Islet precursor cell (in vitro differentiated cells): Measurements from ENCODE around the gene UNC5C.

Experiments used
- DNase-seq: peaks from one replicate; pipeline ENCODE4 v3.0.0-alpha.2; 2018

The UNC5C gene

DNA sequence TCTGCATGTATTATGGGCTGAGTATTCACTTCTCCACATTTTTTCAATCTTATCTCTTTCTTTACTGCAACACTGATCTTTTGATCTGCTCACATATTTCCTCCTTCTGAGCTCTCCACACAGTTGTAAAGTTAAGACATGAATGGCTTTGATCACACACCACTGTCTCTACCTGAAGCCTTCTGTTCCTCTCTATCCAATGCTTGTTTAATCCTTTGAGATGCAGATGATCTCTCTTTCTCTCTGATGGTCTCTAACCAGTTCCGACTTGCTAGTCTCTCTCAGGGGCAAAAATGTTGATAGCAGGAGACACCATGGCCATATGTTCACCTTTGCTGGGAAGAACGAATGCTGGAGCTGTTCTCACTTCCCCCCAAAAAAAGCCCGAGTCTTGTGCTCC lies 162.4 kb downstream of the UNC5C start:
- no peak for DNase-seq

DNA sequence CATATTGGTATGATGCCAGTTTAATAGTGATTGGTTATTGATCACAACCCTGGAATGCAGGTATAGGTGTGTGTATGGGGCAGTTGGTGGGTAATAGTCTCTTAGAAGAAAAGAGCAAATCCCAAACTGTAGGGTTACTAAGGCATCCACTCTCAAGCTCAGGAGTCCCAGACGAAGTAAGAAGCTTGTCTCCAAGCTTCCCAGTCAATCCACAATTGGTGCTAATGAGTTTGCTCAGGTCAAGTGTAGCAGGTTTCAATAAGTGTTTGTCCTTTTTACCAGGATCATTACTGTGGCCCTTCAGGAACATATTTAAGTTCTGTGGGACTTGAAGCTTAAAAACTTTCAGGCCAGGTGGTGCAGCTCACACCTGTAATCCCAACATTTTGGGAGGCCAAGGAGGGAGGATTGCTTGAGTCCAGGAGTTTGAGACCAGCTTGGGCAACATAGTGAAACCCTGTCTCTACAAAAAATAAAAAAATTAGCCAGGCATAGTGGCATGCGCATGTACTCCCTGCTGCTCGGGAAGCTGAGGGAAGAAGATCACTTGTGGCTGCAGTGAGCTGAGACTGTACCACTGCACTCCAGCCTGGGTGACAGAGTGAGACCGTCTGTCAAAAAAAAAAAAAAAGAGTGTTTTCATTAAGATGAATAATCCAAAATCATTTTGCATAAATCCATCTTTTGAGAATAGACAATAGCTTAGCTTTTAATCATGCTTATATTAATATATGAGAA lies 166.8 kb downstream of the UNC5C start:
- DNase-seq: no peak

DNA sequence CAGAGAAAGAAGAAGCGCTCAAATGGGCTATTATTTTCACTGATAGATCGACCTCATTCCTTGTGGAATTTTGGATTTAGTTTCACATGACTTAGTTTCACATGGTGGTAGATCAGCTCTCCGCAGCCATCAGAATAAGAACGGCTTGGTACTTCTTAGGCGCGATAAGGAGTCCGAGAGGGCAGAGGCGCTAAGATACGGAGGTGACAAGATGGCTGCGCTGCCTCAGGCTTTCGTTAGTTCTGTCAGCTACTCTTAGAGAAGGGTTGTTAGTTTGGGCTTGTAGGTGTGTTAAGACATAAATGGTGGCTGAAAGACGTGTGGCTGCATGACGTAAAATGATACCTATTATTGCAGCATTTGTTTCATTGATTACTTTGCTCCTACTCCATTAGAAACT lies 169.1 kb downstream of the UNC5C start:
- no peak for DNase-seq

DNA sequence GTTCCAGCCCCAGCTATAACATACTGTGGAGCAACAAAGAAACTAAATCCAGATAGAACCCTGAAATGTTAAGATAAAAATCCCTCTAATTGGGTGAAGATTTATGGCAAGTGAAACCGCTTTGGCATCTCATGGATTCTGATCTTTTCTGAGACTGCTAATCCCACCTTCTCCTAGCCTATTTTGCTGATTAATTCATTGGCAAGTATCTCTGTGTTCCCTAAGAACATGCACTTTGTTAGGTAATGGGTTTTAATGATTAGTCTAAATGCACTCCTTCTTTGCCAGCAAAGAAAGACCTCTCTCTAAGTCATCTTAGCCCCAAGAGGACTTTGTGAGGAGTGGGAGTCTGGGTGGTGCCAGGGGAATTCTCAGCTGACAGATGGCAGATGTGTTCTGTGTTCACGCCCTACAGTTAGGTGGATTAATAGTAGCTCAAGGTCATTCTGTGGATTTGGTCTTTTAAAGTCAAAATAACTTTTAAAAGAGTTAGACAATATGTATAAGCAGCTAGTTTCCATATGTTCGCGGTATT lies 171.3 kb downstream of the UNC5C start:
- DNase-seq: no peak

DNA sequence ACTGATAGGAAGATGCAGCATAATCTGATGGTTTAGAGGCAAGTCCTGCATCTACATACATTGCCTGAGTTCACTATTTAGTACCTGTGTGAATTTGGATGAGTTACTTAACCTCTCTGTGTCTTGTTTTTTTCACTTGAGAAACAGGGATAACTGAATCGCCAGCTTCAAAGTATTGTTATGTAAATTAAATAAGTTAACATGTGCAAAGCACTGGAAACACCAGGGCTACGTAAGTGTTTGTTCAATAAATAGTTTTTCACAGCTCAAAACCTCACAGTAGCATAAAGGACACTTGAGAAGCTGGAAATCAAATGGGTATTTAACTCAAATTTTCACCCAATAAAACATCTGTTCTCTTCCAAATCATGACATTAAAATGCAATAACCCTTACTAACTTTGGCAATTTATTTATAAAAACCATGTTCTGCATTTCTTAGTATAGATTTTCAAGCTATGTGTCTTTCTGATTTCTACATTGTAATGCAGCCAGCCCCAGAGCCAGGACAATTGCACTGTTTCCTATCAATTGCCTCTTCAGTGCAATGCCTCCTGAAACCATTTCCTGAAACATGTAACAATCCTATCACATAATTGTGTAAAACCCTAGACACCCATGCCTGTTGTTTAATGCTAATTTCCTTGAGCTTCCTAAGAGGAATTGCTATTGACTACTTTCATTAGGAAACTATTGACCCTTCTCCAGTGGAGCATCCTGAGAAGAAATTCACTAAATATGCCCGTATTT lies 177.1 kb downstream of the UNC5C start:
- no peak for DNase-seq

DNA sequence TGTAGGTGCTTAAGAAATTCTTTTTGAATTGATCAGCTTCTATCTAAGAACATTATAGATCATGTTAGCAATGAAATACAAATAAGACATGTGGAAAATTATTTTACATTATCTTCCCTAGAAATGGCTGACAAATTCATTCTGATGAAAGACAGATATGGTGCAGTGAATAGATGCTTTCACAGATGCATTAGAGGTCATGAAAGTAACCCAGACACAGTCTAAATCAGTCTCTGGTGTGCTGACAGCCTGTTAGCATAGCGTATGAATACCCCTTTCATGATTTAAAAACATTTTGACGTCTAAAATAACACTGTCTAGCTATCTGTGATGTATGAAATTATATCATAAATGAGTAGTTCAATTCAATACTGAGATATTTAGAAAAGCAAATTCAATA lies 180.9 kb downstream of the UNC5C start:
- DNase-seq: no peak

DNA sequence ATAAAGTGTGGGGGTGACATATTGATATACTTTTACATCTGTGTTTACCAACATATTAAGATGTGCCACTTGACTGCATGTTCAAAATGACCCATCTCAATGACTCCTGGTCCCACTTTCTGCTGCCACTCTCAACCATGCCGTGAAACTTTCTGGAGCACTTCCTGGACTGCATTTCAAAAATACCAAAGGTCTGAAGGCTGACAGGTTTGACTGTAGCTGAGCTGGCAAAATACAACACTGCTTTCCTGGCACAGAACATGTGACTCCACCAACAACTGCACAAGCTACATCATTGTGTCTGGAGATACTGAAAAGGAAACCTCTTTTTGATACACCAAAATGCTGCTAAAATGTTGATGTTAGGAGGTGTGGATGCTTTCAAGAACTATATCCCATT lies 184.8 kb downstream of the UNC5C start:
- DNase-seq: no peak

DNA sequence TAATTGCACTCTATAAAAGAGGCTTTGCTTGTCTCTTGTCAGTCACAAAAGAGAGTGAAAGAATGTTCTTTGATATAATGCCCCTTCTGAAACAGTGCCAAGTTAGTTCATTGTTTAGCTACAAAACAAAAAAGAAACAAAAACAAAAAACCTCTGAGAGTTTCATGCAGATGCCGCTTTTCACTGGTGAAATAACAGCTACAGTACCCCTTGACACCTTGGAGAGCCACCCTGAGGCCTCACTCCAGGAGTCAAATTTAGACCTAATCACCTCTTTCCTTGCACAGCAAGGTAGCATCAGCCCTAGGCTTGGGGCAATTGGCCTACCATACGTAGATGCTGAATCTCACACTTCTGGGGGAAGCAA lies 185.2 kb downstream of the UNC5C start:
- no peak for DNase-seq

DNA sequence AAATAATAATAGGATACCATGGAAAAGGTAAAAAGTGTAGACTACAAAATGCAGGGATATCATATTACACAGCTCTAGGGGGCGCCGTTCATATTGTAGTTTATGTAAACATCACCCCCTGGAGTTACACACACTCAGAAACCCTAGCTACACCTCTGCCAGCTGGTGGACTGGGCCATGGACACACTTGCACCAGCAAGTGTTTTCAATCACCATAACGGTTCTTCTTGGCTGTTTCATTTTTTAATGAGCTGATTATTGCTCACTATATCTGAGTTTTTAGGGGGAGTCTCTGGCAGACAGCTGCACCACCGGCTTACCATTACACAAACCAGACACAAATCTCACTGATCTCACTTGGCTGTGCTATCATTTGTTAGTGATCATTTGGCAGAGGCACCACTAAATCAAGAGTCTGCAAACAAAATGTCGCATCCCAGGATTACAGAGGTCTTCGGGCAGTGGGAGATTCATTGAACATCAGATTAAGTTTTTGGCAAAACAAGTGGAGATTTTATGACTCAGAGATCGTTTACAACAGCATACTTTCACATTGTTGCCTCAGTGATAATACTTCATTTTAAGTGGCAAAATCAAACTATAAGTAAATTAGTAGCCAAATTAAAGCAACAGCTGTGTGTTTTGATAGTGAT lies 185.7 kb downstream of the UNC5C start:
- DNase-seq: peak; percentile 55

DNA sequence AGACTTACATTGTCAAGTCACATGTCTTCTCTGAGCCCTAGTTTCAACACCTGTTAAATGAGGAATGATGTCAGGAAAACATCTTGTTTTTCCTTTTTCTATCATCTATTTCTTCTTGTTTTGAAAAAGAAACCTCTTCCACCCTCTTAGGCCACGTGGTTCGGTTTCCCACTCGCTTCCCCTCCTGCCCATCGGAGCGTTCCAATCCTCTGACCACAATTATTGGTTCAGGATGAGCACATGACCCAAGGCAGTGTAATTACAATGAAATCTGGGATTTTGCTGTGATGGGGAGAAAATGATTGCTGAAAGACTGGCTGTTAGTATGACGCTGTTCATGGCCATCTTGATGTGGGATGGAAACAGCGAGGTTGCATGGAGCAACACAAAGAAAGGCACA lies 186.7 kb downstream of the UNC5C start:
- DNase-seq: no peak

DNA sequence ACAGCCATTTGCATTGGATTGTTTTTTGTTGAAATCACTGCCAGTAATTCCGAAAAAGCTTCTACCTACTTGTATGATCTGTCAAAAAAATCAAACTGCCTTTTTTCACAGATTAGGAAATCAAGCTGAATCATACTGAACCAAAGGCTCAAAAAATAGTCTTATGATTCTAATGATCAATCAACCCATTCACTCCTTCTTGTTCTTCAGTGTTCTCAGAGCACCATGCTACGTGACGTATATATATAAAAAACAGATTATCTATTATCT lies 187.1 kb downstream of the UNC5C start:
- no peak for DNase-seq

DNA sequence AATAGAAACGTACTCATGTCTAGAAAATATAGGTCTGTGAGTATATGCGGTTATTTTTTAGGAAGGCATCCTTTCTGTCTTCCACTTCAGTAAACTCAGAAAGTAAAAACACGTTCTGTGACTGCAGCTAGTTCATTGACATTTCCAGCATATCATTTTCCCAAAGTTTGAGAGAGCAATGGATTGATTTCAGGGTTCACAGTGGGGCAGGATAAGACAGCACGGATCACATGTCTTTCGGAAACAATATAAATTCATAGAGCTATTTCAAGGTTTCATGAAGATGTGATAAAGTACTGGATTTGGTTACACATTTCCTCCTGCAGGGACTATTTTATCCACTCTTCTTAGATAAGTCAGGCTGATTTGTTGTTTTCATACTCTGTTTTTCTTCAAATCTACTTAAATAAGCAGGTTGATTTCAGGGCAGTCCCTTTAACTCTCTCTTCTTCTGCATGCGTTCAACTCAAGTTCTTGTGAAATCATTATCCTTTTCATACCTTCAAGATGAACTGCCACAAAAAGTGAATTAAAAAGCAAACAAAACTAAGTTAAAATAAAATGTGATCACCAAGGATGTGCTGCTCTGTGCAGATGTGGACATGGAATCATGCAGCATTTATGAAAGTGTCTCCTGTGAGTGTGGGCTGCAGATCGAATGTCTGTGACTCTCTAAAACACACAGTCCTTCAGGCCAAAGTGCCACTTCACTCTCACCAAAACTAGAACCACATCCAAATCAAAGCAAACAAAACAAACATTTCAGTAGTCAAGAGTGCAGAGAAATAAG lies 187.7 kb downstream of the UNC5C start:
- DNase-seq: no peak

DNA sequence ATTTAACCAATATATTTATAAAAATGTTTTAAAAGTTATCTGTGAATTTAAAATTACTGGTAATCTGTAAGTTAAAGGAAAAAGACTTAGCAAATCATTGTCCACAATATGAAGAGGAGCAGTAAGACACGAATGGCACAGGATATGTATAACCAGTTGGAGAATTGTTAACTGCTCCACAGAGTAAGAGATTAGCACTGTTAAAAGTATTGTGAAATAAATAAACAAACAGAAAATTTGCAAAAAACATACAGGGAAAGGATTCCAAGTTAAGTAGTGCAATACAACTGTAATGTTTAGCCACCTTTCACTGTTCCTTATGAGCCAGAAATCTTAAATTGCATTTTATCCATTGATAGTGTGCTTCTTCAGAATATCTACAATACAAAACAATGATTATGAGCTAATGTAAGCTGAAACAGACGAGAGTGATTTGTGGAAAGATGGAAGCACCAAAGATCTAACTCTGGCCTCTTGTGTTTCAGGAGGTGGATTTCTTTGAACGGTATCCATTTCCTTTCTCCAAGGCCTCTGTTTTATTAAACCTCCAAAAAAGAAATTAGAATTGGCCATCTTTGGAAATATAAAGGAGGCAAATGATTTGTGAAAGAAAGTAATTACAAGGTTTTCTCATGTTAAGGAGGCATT lies 188.4 kb downstream of the UNC5C start:
- DNase-seq: no peak

DNA sequence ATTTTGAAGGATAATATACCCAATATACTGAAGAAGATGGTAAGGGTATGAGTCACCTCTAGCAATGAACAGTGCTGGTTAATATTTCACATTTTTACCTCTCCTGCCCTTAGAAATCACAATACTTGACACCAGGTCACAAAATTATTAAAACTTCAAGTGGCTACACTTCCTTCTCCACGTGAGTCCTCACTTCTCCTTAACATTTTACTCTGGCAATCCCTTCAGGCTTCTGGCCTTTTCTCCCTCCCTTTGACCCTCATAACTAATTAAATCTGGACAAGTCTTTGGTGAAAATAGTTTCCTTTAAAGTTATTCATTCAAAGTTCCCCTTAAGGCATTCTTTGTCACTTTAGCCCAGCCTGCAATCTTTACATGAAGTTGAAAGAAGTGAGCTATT lies 190.4 kb downstream of the UNC5C start:
- DNase-seq: no peak

DNA sequence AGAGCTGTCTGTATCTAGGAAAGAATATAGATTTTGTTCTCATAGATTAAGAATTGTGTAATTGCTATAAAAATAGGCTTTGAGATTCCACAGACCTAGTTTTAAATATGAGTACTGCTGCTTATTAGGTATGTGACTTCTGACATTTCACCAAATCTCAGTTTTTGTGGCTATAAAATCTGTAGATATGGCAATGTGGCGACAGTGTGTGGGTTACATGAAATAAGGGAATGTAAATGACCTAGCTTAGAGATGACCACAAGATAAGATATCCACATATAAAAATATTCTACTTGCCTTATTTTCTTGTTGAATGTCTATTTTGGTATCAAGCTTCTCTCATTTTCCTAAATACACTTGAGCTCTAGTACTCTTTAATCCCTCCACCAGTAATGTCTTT lies 193.8 kb downstream of the UNC5C start:
- no peak for DNase-seq

DNA sequence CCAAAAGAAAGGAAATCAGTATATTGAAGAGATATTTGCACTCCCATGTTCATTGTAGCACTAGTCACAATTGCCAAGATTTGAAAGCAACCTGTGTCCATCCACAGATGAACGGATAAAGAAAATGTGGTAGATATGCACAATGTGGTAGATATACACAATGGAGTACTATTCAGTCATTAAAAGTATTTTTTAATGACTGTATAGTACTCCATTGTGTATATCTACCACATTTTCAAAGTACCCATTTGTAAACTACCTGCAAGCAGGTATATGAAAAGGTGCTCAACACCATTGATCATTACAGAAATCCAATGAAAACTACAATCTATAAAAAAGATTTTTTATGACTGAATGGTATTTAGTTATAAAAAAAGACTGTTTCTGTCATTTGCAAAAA lies 200.4 kb downstream of the UNC5C start:
- no peak for DNase-seq

DNA sequence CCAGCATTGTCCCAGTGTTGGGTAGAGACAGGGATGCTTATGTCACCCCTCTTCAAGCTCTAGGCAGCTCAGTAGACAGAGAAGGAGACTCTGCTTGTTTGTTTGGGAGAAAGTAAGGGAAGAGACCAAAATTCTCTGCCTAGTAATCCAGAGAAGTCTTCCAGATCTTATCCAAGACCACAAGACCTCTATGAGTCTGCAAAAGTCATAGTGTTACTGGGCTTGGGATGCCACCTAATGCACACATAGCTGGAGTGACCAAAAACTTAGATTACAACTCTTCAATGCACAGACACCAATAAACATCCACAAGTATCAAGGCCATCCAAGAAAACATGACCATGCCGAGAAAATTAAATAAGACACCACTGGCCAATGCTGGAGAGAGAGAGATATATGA lies 205.5 kb downstream of the UNC5C start:
- DNase-seq: no peak

DNA sequence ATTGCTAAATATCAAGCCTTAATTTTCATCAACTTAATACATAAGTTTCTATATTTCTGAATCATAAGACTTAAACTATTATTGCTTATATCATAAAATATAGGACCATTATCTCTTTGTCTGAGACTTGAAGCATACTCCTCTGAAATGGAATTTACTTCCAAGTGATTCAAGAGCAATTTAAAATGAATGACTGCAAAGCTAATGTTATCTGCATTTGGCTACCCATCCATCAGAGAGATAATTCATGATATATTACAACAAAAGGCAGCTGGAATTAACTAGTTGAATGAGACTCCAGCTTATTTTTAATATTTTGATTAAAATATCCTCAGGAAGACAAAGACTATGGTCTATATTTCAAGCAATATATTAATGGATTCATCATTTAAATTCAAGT lies 208.6 kb downstream of the UNC5C start:
- no peak for DNase-seq

DNA sequence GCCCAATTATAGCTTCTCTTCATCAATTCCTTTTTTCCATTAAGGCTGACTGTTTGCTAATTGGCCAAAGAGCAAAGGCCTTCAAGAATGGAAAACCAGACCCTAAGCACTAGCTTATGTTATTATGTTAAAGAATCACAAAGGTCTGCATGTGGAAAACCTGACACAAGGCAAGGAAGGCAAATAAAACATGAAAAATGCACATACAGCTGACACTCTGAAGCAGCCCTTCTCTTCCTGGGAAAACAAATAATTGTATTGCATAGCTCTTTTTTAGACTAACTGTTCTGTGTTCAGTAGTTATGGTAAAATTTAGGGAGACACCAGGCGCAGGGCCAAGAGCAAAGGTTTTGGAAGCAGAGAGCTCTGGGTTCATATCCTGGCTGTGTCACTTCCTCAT lies 223.1 kb downstream of the UNC5C start:
- DNase-seq: no peak

DNA sequence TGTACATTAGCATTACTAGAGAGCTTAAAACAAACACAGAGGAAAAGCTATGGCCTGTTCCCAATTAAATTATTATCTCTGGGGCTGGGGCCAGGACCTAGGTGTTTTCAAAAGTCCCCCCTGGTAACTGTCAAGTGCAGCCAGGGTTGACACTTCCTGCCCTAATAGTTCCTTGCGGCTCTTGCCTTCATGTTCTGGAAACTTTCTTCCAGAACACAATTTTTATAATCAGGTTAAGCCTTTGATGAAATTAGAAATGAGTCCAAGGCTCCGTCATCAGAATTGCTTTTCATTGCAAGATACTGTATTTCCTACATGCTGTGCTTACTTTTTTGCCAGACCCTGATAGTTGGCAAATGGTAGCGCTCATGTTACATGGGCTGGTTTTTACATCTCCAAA lies 229.6 kb downstream of the UNC5C start:
- DNase-seq: no peak

DNA sequence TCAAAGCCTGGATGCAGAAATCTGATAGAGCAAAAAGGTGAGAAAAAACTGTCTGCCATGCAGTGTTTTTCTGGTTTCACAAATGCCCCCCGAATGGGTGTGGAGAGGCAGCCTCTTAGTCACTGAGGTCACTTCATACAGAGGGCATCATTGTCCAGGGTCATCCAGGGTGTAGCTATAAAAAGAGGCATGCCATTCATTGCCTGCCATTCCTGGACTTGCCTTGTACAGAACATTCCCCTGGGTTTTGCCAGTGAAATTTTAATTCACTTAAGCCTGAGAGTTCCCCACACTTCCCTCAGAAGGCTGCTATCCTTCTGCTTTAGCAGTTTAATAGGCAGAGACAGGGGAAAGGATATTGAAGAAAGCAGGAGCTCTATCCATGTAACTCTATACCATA lies 230.3 kb downstream of the UNC5C start:
- peak; percentile 73 for DNase-seq

DNA sequence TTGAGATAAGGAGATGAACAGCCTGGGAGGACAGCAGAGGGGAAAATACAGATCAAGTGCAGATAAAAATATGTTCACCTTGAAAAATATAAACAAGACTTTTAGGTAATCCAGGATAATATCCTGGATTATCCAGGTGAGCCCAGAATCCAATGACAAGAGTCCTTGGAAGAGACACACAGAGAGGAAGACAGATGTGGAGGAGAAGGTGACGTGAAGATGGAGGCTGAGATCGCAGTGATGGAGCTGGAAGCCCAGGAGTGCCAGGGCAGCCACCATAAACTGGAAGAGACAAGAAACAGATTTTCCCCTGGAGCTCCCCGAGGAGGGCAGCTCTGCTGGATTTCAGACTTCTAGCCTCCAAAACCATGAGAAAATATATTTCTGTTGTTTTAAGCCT lies 230.7 kb downstream of the UNC5C start:
- peak; percentile 56 for DNase-seq
